ENCODE results near the gene BEST4.

GRCh38 chr1:44808938-44809917 is 21.3 kb upstream of the BEST4 start:
- TF ChIP-seq CTCF (conservative IDR thresholded peaks at IDR 0.05) (no peak), ZFX (IDR thresholded peaks at IDR 0.05) (no peak)

Data from C4-2B (cell line).